GM19438 (cell line): ENCODE data around the gene MICU1.
"Not testable (repeated sequence)": the region's sequence is repeated elsewhere in the genome, so short reads cannot be mapped to it uniquely, and the experiment has no call there.

Experiments
- ATAC-seq: cut with Tn5 transposase; IDR thresholded peaks from one replicate; pipeline ENCODE4 v1.9.1; 2021; ENCODE audit warnings: low read depth; ENCODE audit not compliant: unreplicated experiment

Gene MICU1

DNA sequence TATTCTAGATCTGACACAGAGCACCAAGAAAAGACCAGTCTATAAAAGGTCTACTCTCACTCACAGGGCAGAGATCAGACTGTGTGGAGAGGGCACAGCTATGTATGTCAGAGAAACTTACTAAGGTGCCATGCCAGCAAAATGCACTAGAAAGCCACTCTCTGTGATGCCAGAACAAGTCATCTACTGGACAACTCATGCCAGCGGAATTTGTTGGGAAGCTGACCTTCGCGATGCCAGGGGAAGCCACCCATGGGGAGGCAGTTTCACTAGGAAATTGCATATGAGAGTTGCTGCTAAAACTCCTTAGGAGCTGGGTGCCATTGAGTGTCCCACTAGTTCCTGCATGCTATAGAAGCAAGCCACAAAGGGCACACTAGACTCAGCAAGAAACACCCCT lies 58.5 kb downstream of the MICU1 start:
- ATAC-seq = no peak

DNA sequence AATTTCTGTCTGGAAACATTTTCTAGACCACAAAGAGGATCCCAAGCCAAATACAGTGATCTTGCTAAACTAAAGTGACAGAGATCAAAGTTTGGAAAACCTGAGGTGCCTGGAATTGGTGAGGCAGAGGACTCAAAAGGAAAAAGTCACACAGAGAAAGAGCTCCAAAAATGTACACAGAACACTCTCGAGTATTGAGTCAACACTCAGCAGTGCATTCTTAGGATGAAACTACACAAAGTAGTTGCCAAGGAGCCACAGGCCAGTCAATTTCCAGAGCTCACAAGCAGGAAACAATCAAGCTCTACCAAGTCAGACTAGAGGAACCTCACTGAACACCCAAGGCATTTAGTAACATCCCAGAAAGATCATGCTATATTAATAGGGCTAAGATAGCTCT lies 61.3 kb downstream of the MICU1 start:
- ATAC-seq = no peak

DNA sequence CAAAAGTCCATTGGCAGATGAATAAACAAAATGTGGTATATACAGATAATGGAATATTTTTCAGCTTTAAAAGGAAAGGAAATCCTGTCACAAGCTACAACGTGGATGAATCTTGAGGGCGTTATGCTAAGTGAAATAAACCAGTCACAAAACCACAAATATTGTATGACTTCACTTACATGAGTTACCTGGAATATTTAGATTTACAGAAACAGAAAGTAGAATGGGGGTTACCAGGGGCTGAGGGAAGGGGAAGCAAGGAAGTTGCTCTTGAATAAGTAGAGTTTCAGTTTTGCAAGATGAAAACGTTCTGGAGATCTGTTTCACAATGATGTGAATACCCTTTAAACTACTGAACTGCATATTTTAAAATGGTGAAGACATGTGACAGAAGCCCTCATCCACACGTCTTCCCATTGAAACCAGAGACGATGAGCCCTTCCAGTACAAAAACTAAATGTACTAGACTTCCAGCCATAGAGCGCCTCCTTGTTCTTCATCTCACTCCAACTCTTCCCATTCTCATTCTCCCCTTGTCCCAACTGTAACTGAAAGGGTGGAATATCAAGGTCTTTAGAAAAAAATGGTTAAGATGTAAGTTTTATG lies 62.4 kb downstream of the MICU1 start:
- ATAC-seq = no peak

DNA sequence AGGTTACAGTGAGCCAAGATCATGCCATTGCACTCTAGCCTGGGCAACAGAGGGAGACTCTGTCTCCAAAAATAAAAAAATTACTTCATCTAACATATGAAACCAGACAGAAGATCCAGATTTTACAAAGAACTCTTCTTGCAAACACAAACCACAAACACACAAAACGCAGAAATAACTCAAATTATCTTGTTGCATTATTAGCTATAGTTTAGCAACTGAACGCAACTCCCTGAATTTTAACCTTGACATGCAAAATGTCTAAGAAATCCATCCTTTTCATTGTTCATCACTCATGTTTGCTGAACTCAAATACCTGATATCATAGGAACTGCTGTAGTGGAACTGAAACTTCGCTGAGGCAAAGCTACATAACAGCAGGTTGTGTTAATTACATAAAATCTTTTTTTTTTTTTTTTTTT lies 64.1 kb downstream of the MICU1 start:
- ATAC-seq = peak; percentile 57

DNA sequence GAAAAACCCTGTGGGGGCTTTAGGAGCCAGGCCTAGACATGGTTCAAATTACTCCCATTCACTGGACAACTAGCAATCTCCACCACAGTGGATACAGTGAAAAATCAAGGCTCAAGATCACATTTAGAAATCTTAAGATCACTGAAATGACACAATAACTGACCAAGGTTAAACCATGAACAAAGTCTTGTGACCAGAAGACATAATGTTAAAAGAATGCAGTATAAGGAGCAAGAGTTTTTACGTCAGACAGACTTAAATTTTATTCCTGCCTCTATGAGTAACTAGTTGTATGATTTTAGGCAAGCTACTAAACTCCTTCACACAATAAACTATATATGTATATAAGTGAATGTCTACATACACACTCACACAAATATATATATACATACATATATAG lies 68.5 kb downstream of the MICU1 start:
- ATAC-seq = no peak

DNA sequence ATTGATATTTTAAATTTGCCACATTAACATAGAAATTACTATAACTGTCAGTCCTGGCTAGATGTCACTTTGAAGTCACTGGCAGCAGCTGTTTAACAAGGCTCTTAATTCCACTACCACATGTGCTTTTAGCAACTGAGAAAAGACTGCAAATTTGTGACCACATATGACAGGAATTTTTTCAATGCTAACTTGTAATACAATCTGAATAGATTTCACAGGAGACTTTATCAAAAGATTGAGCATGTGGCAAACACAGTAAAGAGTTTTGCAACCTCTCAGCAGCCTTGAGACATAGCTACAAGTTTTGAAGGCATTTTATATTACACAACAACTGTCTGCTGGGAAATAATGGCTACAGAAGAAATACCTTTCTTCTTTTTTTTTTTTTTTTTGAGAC lies 73.0 kb downstream of the MICU1 start:
- ATAC-seq = no peak

DNA sequence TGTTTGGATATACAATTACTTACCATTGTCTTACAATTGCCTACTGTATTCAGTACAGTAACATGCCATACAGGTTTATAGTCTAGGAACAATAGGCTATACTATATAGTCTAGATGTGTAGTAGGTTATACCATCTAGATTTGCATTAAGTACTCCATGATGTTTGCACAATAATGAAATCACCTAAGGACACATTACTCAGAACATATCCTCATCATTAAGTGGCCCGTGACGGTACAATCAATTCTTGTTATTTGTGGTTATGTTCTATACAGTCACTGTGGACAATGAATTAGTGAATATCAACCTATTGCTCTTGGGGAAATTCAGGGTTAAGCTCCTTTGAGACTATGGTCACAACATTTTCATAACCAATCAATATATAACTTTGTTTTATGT lies 75.6 kb downstream of the MICU1 start:
- ATAC-seq = no peak

DNA sequence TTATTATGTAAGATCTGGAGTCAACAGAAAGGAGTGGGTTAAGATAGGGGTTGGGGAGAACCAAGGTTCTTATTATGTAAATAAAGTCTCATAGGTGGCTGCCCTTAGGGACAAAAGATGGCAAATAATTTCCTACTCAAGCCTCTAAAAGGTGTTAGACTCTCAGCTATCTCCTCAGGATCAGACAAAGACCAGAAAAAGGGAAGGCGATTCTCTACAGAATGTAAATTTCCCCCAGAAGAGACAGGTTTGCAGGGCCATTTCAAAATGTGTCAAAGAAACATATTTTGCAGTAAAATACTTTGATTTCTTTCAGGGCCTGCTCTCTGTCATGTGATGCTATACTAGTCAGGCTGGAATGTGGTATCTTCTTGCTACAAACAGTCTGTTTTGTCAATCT lies 80.3 kb downstream of the MICU1 start:
- no peak for ATAC-seq

DNA sequence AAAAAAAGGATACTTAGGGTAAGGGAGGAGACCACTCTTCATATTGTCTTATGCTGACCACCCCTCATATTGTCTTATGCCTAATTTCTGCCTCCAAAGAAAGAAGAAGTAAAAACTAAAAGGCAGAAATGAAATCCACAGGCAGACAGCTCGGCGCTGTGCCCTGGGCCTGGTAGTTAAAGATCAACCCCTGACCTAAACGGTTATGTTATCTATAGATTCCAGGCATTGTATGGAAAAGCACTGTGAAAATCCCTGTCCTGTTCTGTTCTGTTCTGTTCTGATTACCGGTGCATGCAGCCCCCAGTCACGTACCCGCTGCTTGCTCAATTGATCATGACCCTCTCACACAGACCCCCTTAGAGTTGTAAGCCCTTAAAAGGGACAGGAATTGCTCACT lies 82.0 kb downstream of the MICU1 start:
- not testable (repeated sequence) for ATAC-seq

DNA sequence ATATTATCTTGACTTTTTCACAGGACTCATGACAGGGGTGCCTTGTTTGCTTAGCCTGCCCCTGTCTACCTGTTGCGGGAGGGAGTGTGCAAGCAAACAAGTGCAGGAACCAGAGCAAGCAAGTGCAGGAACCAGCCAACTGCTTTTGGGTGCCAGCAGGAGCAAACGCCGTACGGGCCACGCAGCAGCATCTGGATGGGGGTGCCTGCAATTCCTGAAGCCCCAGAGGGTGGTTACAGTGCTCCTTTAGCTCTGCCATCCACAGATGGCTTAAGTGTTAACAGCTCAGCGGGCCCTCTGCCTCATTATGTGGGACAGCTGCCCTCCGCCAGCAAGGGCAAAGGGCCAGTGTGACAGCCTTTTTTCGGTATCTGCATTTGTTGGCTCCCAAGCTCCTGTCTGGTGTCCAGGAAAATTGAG lies 83.5 kb downstream of the MICU1 start:
- no peak for ATAC-seq

DNA sequence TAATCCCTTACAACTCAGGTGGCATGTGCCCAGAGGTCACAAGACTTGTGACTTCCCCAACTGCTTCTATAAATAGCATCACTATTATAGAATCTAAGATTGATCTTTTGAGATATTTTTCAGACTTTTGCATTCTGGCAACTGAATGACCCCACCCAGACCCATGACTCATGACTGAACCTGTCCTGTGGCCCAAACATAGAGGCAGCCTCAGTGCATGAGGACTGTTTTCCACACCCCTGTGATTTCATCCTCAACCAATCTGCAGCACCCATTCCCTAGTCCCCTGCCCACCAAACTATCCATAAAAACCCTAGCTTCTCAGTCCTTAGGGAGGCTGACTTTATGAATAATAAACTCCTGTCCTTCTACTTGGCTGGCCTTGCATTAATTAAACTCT lies 84.5 kb downstream of the MICU1 start:
- no peak for ATAC-seq

DNA sequence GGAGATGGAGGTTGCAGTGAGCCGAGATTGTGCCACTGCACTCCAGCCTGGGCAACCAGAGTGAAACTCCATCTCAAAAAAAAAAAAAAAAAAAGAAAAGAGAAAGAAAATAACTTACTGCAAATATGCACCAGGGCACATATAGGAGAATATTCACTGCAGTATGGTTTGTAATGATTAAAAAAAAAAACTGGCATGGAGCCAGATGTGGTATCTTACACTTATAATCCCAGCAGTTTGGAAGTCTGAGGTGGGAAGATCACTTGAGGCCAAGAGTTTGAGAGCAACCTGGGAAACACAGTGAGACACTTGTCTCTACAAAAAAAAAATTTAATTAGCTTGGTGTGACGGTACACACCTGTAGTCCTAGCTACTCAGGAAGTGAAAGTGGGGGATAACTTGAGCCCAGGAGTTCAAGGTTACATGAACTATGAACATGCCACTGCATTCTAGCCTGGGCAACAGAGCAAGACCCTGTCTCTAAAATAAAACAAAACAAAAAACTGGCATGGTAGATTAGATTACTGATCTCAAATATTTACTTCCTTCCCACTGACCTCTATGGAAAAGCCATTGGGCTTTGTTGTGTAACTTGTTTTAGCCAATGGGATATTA lies 85.6 kb downstream of the MICU1 start:
- ATAC-seq = no peak

DNA sequence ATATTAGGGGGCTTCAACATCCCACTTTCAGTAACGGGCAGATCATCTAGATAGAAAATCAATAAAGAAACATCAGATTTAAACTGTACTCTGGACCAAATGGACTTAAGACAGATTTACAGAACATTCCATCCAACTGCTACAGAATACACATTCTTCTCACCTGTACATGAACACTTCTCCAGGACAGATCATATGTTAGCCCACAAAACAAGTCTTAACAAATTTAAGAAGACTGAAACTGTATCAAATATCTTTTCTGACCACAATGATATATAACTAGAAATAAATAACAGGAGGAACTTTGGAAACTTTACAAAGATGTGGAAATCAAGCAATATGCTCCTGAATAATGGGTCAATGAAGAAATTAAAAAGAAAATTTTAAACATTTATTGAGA lies 86.7 kb downstream of the MICU1 start:
- no peak for ATAC-seq

DNA sequence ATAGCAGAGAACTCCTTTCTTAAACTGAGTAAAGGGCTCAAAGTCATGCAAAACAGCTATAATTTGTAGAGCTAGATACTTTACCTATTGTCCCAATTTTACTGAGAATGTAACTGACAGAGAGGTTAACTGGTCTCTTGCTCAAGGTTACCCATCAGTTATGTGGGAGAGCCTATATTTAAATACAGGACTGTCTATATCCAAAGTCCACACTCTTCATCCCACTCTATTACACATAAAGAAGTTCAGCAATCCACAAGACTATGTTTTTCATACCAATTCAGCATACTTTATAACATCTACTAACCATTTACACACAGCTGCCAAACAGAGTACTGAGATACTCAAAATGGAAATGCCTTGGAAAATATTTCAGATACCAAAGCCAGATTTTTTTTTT lies 100.2 kb downstream of the MICU1 start:
- no peak for ATAC-seq

DNA sequence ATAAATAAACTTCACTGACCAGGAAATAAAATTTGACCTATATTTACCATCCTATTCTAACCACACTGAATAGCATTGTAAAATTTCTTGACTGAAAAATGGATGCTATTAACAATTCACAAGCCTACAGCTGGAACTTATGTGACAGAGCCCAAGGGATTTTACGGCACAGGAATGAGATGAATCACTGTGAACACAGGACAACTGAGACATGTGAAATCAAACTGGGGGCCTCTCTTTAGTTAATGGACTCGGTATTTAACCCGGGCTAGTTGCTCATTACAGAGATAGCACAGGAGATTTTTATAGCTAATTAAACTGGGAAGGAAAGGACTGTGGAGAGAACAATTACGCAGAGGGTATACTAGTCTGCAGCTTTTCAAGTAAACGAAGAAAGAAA lies 100.6 kb downstream of the MICU1 start:
- no peak for ATAC-seq

DNA sequence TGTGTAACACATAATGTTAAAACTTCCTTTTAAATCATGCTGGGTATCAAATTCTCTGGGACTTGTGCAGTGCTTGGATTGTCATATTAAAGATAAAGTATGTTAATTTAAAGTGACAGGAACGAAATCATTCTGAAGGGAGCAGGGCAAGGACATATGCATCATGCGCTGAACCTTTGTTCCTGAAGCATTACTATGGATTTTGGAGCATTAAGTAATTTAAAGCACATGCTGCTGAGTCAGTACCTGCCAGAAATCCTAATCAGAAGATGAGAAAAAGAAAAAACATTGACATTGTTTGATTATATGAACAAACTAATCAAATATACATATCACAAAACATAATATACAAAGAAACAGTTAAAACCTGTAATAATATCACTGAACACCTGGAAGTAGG lies 101.4 kb downstream of the MICU1 start:
- ATAC-seq = no peak

DNA sequence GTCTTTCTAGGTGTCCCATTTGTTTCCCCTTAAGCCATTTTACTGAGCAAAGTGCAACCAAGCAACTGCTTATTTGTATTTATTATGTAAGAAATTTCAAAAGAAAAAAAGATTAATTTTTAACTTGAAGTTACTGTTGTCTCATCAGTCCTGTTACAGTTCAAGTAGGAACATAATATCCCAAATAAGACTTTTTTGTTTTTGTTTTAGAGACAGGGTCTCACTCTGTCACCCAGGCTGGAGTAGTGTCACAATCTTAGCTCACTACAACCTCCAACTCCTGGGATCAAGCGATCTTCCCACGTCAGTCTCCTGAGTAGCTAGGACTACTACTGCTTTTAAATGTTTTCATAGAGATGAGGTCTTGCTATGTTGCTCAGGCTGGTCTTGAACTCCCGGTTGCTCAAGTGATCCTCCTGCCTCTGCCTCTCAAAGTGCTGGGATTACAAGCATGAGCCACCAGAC lies 101.9 kb downstream of the MICU1 start:
- no peak for ATAC-seq

DNA sequence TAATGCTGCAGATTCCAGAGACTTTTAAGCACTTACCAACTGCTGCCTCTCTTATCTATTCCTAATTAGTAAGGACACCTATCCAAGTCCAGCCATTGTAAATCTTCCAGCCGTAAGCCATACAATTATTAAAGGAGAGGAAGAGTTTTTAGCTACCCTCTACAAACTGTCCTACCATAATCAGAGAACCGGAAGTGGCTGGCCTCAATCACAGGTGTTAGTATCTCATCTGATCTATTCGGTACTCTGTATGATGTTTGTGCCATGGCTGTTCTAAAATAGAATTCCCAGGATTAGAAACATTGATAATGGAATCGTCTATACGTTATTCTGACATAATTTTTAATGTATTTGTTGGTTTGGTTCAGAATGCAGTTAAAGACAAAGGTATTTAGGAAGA lies 102.8 kb downstream of the MICU1 start:
- no peak for ATAC-seq

DNA sequence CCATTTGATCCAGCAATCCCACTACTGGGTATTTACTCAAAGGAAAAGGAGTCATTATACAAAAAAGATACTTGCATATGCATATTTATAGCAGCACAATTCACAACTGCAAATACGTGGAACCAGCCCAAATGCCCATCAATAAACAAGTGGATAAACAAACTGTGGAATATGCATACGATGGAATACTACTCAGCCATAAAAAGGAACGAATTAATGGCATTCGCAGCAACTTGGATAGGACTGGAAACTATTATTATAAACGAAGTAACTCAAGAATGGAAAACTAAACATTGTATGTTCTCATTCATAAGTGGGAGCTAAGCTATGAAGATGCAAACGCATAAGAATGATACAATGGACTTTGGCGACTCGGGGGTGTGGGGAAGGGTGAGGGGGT lies 108.6 kb downstream of the MICU1 start:
- ATAC-seq = no peak

DNA sequence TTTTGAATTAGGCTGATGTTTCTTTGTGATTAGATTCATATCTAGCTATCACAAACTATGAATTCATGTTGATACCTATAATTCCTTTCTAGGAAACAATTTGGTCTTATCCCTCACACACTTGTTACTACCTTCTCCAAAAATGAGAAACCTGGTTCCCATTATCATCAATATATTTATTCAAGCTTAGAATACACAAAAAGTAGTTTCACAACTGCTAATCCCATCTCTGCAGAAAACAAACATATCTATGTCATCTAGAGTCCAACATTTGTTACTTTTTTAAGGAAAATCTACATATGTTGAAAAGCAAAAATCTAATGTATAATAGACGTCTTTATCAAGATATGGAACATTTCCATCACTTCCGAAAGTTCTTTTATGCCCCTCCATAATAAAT lies 110.4 kb downstream of the MICU1 start:
- ATAC-seq = no peak

DNA sequence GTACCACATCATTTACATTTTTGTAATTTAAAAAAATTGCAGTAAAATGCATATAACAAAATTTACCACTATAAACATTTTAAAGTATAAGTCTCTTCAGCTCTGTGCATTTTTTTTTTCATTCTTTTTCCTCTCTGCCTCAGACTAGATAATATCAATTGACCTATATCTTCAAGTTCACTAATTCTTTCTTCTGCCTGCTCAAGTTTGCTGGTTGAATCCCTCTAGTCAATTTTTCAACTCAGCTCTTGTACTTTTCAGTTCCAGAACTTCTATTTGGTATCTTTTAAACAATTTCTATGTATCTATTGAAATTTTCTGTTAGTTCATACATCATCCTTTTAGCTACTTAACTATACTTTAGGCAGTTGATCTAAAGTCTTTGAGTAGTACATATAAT lies 112.0 kb downstream of the MICU1 start:
- ATAC-seq = no peak

DNA sequence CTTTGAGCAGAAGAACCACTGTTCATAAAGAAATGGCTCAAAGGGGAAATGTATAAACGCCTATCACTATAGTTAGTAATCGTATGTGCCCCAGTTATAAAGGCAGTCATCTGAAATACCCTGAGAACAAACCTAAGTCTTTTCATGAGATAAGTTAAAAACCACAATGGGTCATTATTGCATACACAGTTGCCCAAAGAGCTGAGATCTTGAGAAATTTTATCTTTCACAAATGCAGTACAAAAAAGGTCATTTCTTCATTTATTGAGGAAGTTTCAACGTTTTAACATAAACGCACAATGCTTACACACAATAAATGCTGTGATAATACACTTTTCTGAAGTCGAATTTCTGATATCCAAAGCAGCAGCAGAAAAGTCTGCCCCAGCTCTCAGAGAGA lies 114.4 kb downstream of the MICU1 start:
- ATAC-seq = no peak

DNA sequence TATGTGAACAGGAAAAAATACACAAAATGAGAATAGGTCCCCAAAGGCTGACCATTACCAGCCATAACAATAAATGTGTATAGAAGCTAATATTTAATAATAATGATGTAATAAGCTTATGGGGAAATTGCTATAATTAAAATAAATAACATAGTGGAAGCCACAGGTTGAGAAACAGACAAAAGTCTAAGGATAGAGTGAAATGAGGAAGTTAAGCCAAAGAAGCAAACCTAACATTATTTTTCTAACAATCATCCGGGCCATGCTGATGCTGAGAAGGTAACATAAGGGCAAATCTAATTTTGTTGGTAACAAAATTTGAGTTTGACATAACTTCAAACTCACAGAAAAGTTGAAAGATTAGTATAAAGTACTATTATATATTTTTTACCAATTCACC lies 115.9 kb downstream of the MICU1 start:
- no peak for ATAC-seq
